Central memory CD4-positive, alpha-beta T cell (primary cell): Measurements from ENCODE around the gene OR9Q1.
"Not testable (repeated sequence)": the region's sequence is repeated elsewhere in the genome, so short reads cannot be mapped to it uniquely, and the experiment has no call there.

Experiments
- DNase-seq: peaks from one replicate; pipeline ENCODE4 v3.0.0; 2022

OR9Q1 gene

GRCh38 chr11:58135171-58135570 lies 111.5 kb downstream of the OR9Q1 start:
- no peak for DNase-seq

- no peak for DNase-seq
Measured at GRCh38 chr11:58142761-58143160, 119.1 kb downstream of the OR9Q1 start.

GRCh38 chr11:58152781-58153180 lies 129.1 kb downstream of the OR9Q1 start:
- no peak for DNase-seq

- DNase-seq = no peak
Measured at GRCh38 chr11:58164389-58164788, 140.7 kb downstream of the OR9Q1 start.

- no peak for DNase-seq
Measured at GRCh38 chr11:58164990-58165389, 141.3 kb downstream of the OR9Q1 start.

- no peak for DNase-seq
Measured at GRCh38 chr11:58165504-58166106, 141.9 kb downstream of the OR9Q1 start.

GRCh38 chr11:58177409-58178054 lies 153.9 kb downstream of the OR9Q1 start:
- no peak for DNase-seq

GRCh38 chr11:58178444-58178843 lies 154.8 kb downstream of the OR9Q1 start:
- no peak for DNase-seq

- no peak for DNase-seq
Measured at GRCh38 chr11:58179648-58180047, 156.0 kb downstream of the OR9Q1 start.

- DNase-seq = no peak
Measured at GRCh38 chr11:58186938-58187337, 163.3 kb downstream of the OR9Q1 start.

- no peak for DNase-seq
Measured at GRCh38 chr11:58188770-58189169, 165.1 kb downstream of the OR9Q1 start, which contains the start of gene OR9Q2. Gene OR9Q2 (plus strand): TSS chr11:58189070. CDS start chr11:58190491, 1,421 bp downstream.

- no peak for DNase-seq
Measured at GRCh38 chr11:58192229-58192628, 168.5 kb downstream of the OR9Q1 start.

- DNase-seq = no peak
Measured at GRCh38 chr11:58193391-58193790, 169.7 kb downstream of the OR9Q1 start.

- no peak for DNase-seq
Measured at GRCh38 chr11:58195939-58196338, 172.3 kb downstream of the OR9Q1 start.

GRCh38 chr11:58199271-58199670 lies 175.6 kb downstream of the OR9Q1 start:
- no peak for DNase-seq

GRCh38 chr11:58204042-58204441 lies 180.4 kb downstream of the OR9Q1 start, which contains the start of gene OR1S2:
Gene OR1S2 (minus strand): TSS chr11:58204142. CDS start chr11:58204142, 0 bp downstream.
- DNase-seq = no peak

GRCh38 chr11:58212420-58212819 lies 188.7 kb downstream of the OR9Q1 start, which contains the start of gene OR1S1:
Gene OR1S1 (plus strand): TSS chr11:58212720.
- DNase-seq = not testable (repeated sequence)

GRCh38 chr11:58216476-58216875 lies 192.8 kb downstream of the OR9Q1 start:
- no peak for DNase-seq

- DNase-seq = no peak
Measured at GRCh38 chr11:58222721-58223120, 199.0 kb downstream of the OR9Q1 start.

GRCh38 chr11:58227956-58228615 lies 204.4 kb downstream of the OR9Q1 start:
- no peak for DNase-seq
